Mesothelial cell of epicardium (in vitro differentiated cells): ENCODE data around the gene TRIM31. TPM values are rescaled to one million over a fixed set of nuclear protein-coding genes. Genes with fewer than 3 reads are reported as not detected.

Experiments
- DNase-seq, 2 experiments: peaks; one replicate each; pipeline ENCODE4 v3.0.0; 2021; ENCODE audit warnings: low spot score in 2 of 2; ENCODE audit not compliant: unreplicated experiment in 2 of 2
- H3K27ac Mint-ChIP-seq: 2 replicates; pipeline ENCODE4 v1.8.0; 2021; ENCODE audit warnings: mixed read lengths
- H3K27me3 Mint-ChIP-seq: 2 replicates; pipeline ENCODE4 v1.8.0; 2021; ENCODE audit warnings: low read depth, mixed read lengths
- H3K36me3 Mint-ChIP-seq: 2 replicates; pipeline ENCODE4 v1.8.0; 2021; ENCODE audit warnings: mixed read lengths
- H3K4me1 Mint-ChIP-seq: 2 replicates; pipeline ENCODE4 v1.8.0; 2021; ENCODE audit warnings: mixed read lengths
- H3K4me3 Mint-ChIP-seq: 2 replicates; pipeline ENCODE4 v1.8.0; 2021; ENCODE audit warnings: mild to moderate bottlenecking, moderate library complexity, mixed read lengths
- H3K9me3 Mint-ChIP-seq: 2 replicates; pipeline ENCODE4 v1.8.0; 2021; ENCODE audit warnings: mixed read lengths
- CTCF ChIP-seq: fragments of 200-600 bp; sonication (generic); IDR thresholded peaks from one replicate; pipeline ENCODE4 v1.5.0; 2021; ENCODE audit warnings: antibody characterized with exemption; ENCODE audit not compliant: unreplicated experiment
- total RNA-seq: library from RNA; stranded (reverse); gene quantifications from 3 replicates; pipeline ENCODE4 v1.2.1, GENCODE V29; 2021

Gene TRIM31
- total RNA-seq, 1 donor from 2014 or later = not detected

DNA sequence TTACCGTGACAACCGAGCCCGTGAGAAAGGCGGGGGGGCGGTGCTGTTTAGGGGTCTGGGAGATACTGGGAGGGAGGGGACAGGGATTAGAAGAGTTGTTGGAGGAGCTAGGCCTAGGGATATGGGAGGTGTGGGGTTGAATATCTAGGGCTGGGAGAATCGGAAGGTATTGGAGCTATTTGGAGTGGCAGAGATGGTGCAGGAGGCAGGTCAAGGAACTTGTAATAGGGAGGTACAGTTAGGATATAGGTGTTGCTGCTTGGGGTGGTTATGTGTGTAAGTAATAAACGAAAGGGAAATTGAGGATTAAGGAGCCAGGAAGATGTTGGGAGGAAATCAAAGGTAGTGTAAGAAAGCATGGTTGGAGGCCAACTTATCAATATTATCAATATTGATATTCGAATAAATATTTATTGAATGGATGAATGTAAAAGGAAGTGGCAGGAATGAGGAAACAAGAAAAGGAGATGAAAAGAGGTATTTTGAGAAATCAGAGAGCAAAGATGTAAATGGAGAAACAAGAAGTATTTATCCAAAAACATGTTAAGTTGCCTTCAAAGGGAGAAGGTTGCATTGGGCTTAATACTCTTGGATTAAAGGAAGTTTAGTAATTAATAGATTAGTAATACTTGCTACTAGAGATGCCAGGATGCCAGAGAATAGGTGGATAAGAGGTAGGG, 45.3 kb downstream of the TRIM31 start:
- peak overlapping the region; percentile 94 for H3K4me3 Mint-ChIP-seq
- H3K36me3 Mint-ChIP-seq = peaks cover 22% of the 10 kb centered on the region
- H3K4me1 Mint-ChIP-seq = peaks cover 37% of the 10 kb centered on the region
- peaks cover 30% of the 10 kb centered on the region for H3K27me3 Mint-ChIP-seq
- H3K27ac Mint-ChIP-seq = peak overlapping the region; percentile 99
- no peaks in the 10 kb centered on the region for H3K9me3 Mint-ChIP-seq
- TF ChIP-seq CTCF = no peak
- DNase-seq = peak in 1 of 2 experiments; percentile 68

GRCh38 chr6:30066577-30067459, 46.1 kb downstream of the TRIM31 start, which contains the start of gene PPP1R11:
Gene PPP1R11, plus strand, starts transcription at chr6:30067198. Its CDS starts 213 bp downstream, at chr6:30067411.
- DNase-seq = peak; percentile 91 to 93
- TF ChIP-seq CTCF = no peak
- Mint-ChIP-seq H3K4me1 (peaks cover 40% of the 10 kb centered on the region), H3K9me3 (no peaks in the 10 kb centered on the region), H3K4me3 (peak within 1 kb of the TSS; percentile 94), H3K36me3 (peaks cover 19% of the 10 kb centered on the region), H3K27ac (peak within 1 kb of the TSS; percentile 99), H3K27me3 (peaks cover 22% of the 10 kb centered on the region)

- H3K27ac Mint-ChIP-seq = peak overlapping the region; percentile 99
- H3K4me1 Mint-ChIP-seq = peaks cover 39% of the 10 kb centered on the region
- TF ChIP-seq CTCF = no peak
- H3K27me3 Mint-ChIP-seq = peaks cover 16% of the 10 kb centered on the region
- H3K4me3 Mint-ChIP-seq = peak overlapping the region; percentile 94
- no peaks in the 10 kb centered on the region for H3K9me3 Mint-ChIP-seq
- DNase-seq = no peak
- H3K36me3 Mint-ChIP-seq = peaks cover 19% of the 10 kb centered on the region
Measured at GRCh38 chr6:30066082-30066481, 46.8 kb downstream of the TRIM31 start.

GRCh38 chr6:30063315-30063714, 49.6 kb downstream of the TRIM31 start:
- no peak for TF ChIP-seq CTCF
- H3K36me3 Mint-ChIP-seq = peaks cover 4% of the 10 kb centered on the region
- H3K4me3 Mint-ChIP-seq = peak overlapping the region; percentile 24
- no peaks in the 10 kb centered on the region for H3K27me3 Mint-ChIP-seq
- peaks cover 45% of the 10 kb centered on the region for H3K4me1 Mint-ChIP-seq
- DNase-seq = no peak
- H3K27ac Mint-ChIP-seq = peak overlapping the region; percentile 36
- no peaks in the 10 kb centered on the region for H3K9me3 Mint-ChIP-seq

DNA sequence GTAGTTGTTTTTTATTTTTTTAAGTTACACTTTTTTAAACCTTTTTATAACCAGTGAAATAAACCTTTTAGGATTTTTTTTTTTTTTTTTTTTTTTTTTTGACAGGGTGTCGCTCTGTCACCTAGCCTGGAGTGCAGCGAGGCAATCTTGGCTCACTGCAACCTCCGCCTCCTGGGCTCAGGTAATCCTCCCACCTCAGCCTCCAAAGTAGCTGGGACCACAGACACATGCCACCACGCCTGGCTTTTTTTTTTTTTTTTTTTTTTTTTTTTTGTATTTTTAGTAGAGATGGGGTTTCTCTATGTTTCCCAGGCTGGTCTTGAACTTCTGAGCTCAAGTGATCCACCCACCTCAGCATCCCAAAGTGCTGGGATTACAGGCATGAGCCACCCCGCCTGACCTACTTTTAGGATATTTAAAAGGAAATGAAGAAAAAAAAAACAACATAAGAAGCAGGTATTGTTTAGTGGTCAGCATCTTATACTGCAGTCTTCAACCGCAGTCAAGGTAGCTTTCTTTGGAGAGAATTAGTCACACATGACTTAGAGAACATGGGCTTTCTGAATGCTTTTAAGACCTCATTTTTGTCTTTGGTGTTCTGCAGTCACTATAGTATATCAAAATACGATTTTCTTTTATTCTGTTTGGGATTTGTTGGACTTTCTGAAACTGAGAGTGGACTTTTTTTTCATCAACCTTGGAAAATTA, 50.3 kb downstream of the TRIM31 start:
- peaks cover 38% of the 10 kb centered on the region for H3K4me1 Mint-ChIP-seq
- peaks cover 7% of the 10 kb centered on the region for H3K36me3 Mint-ChIP-seq
- DNase-seq = no peak
- TF ChIP-seq CTCF = no peak
- no peak overlapping the region for H3K27ac Mint-ChIP-seq
- H3K9me3 Mint-ChIP-seq = no peaks in the 10 kb centered on the region
- H3K4me3 Mint-ChIP-seq = peak overlapping the region; percentile 96
- H3K27me3 Mint-ChIP-seq = no peaks in the 10 kb centered on the region
